HEK293 (cell line): ENCODE measurements around the gene RHPN2.

Source experiments
- WT1 ChIP-seq: fragments of 450-650 bp; formaldehyde crosslinking; IDR thresholded peaks from 2 replicates; pipeline ENCODE4 v1.5.1; 2016; ENCODE audit warnings: missing biosample characterization, missing genetic modification characterization
- ZNF785 ChIP-seq: fragments of 450-650 bp; formaldehyde crosslinking; IDR thresholded peaks from 2 replicates; pipeline ENCODE4 v1.5.1; 2016; ENCODE audit warnings: missing biosample characterization, missing genetic modification characterization

- TF ChIP-seq WT1 (tag by site-specific recombination) (no peak), ZNF785 (tag by site-specific recombination) (no peak)
These were observed 28.9 kb upstream of the RHPN2 start for GRCh38 chr19:33093420-33094210.
